HepG2 (cell line): Measurements from ENCODE around the gene SLBP. TPM values are rescaled to one million over a fixed set of nuclear protein-coding genes. Genes with fewer than 3 reads are reported as not detected.

Experiments used
- ATAC-seq: fragments of 200-7000 bp; cut with Tn5 transposase; 3 replicates; pipeline ENCODE4 v1.9.1; 2020; ENCODE audit warnings: mild to moderate bottlenecking, moderate library complexity
- BruUV-seq: library from RNA; stranded (reverse); fragments of 400-500 nt; replicated peaks from 2 replicates; lab custom pipeline; 2021; lab: Mats Ljungman, UMichigan
- CTCF ChIA-PET: fragments of 300-600 bp; formaldehyde crosslinking; extraction: SDS; loops from one replicate; lab custom pipeline; 2021; ENCODE audit warnings: low total read pairs, inconsistent platforms, low intra/inter-chr PET ratio; lab: Yijun Ruan, JAX
- POLR2A ChIA-PET: fragments of 350-600 bp; sonication (Branson Sonifier 250); formaldehyde crosslinking; loops from one replicate; lab custom pipeline; 2020; ENCODE audit warnings: antibody characterized with exemption, inconsistent platforms; lab: Yijun Ruan, JAX
- DNase-seq: peaks from one replicate; pipeline ENCODE4 v3.0.0-alpha.2; 2015; ENCODE audit warnings: low spot score
- FAIRE-seq: peaks from 3 replicates; lab custom pipeline; 2011; peaks lifted over from hg19 to GRCh38; lab: Jason Lieb, UNC
- H2AFZ ChIP-seq: one replicate; pipeline ENCODE4 v1.6.1; 2011; ENCODE audit warnings: low read length, inconsistent platforms
- H3K27ac ChIP-seq: fragments of 300-600 bp; 3 replicates; pipeline ENCODE4 v1.8.0; 2011; ENCODE audit warnings: mixed run types, mild to moderate bottlenecking, mixed read lengths, low read length, inconsistent platforms; ENCODE audit not compliant: insufficient read depth; ENCODE audit errors: extremely low read length
- H3K27me3 ChIP-seq, 2 experiments: fragments of 200-600 bp in 1 of 2; 2 replicates in 1 of 2; 3 replicates in 1 of 2; pipeline versions ENCODE4 v1.6.0 to v1.8.0; 2011; ENCODE audit warnings: low read length in 2 of 2, mild to moderate bottlenecking in 2 of 2, moderate library complexity in 2 of 2, inconsistent platforms in 1 of 2; ENCODE audit not compliant: insufficient read depth in 2 of 2, control insufficient read depth in 1 of 2
- H3K36me3 ChIP-seq, 2 experiments: fragments of 200-600 bp in 1 of 2; replicated peaks in 1 of 2; 2 replicates in 1 of 2; 3 replicates in 1 of 2; pipeline versions ENCODE4 v1.5.1 to v1.8.0; 2011; ENCODE audit warnings: low read length in 2 of 2, inconsistent platforms in 1 of 2; ENCODE audit not compliant: insufficient read depth in 2 of 2, control insufficient read depth in 1 of 2
- H3K4me1 ChIP-seq: 2 replicates; pipeline ENCODE4 v1.5.1; 2012; ENCODE audit warnings: low read length, inconsistent platforms; ENCODE audit not compliant: insufficient read depth
- H3K4me2 ChIP-seq: 2 replicates; pipeline ENCODE4 v1.6.0; 2011; ENCODE audit warnings: low read depth, low read length, inconsistent platforms
- H3K4me3 ChIP-seq, 3 experiments: fragments of 200-600 bp in 1 of 3; sonication (generic), shearing (Covaris generic) in 1 of 3; replicated peaks in 1 of 3; 2 replicates each; pipeline ENCODE4 v1.5.1; 2011 to 2016; ENCODE audit warnings: low read length in 3 of 3, inconsistent platforms in 2 of 3, low read depth in 2 of 3, mild to moderate bottlenecking in 2 of 3, control low read depth in 1 of 3, mixed read lengths in 1 of 3; ENCODE audit not compliant: insufficient read depth in 1 of 3
- H3K79me2 ChIP-seq: one replicate; pipeline ENCODE4 v1.6.1; 2011; ENCODE audit warnings: low read length, inconsistent platforms; ENCODE audit not compliant: insufficient read depth
- H3K9ac ChIP-seq: 2 replicates; pipeline ENCODE4 v1.6.0; 2011; ENCODE audit warnings: mild to moderate bottlenecking, low read depth, low read length, inconsistent platforms; ENCODE audit not compliant: insufficient read depth
- H3K9me3 ChIP-seq: 2 replicates; pipeline ENCODE4 v1.5.1; 2012; ENCODE audit warnings: mild to moderate bottlenecking, low read length
- H4K20me1 ChIP-seq: 2 replicates; pipeline ENCODE4 v1.6.0; 2011; ENCODE audit warnings: inconsistent platforms, mild to moderate bottlenecking, low read length, moderate library complexity; ENCODE audit not compliant: insufficient read depth
- EZH2 ChIP-seq: conservative IDR thresholded peaks from 2 replicates; pipeline ENCODE4 v1.6.1; 2012; ENCODE audit warnings: mild to moderate bottlenecking, low read depth, low read length, moderate library complexity
- MBNL3 ChIP-seq: fragments of 250-450 bp; sonication (Bioruptor Pico); conservative IDR thresholded peaks from 2 replicates; pipeline ENCODE4 v1.8.0; 2022; ENCODE audit warnings: mild to moderate bottlenecking, inconsistent platforms
- NR2F2 ChIP-seq: IDR thresholded peaks from 2 replicates; pipeline ENCODE4 v1.6.1; 2012; ENCODE audit warnings: low read depth, inconsistent platforms, borderline replicate concordance
- SNAI1 ChIP-seq: sonication (generic); formaldehyde crosslinking; IDR thresholded peaks from 2 replicates; pipeline ENCODE4 v1.5.0; 2020; ENCODE audit warnings: mild to moderate bottlenecking, missing genetic modification reagents, borderline replicate concordance
- ZNF160 ChIP-seq: sonication (generic); formaldehyde crosslinking; IDR thresholded peaks from 2 replicates; pipeline ENCODE4 v1.8.0; 2022; ENCODE audit warnings: mild to moderate bottlenecking, inconsistent platforms, missing genetic modification reagents
- ZNF274 ChIP-seq: sonication (generic); formaldehyde crosslinking; IDR thresholded peaks from 2 replicates; pipeline ENCODE4 v1.5.1; 2020; ENCODE audit warnings: mild to moderate bottlenecking, missing genetic modification reagents
- ZNF350 ChIP-seq: sonication (generic); formaldehyde crosslinking; IDR thresholded peaks from 2 replicates; pipeline ENCODE4 v1.4.0; 2020; ENCODE audit warnings: mild to moderate bottlenecking, low read depth, missing genetic modification reagents, borderline replicate concordance
- WGBS: methylation state at CpG from one replicate; pipeline ENCODE4 v1.1.6; 2017; ENCODE audit warnings: low lambda C conversion rate; 5-methylcytosine and 5-hydroxymethylcytosine counted together
- in situ Hi-C: cut with HindIII; loops from 2 replicates; pipeline ENCODE4 v1.10.0; 2017; ENCODE audit warnings: low pct_unique_long_range_greater_than_20kb; ENCODE audit not compliant: extremely low pct_ligation_motif_present
- intact Hi-C: fragments of 100-400 bp; cut with micrococcal nuclease; formaldehyde crosslinking; loops from one replicate; pipeline ENCODE4 v1.10.0; 2022; ENCODE audit not compliant: unreplicated experiment
- polyA plus RNA-seq, 8 experiments: library from polyadenylated mRNA; depleted of rRNA in 3 of 8; stranded (reverse) in 7 of 8; unstranded in 1 of 8; fragments of >200 nt; fragmentation: Illumina TruSeq in 4 of 8; extraction: Trizol in 4 of 8; gene quantifications; 2 replicates each; pipeline versions ENCODE4 v1.2.1 to v1.2.3, GENCODE V29; 2011 to 2016; ENCODE audit warnings: low read depth in 4 of 8, missing spikeins in 1 of 8, mixed read lengths in 1 of 8; ENCODE audit not compliant: insufficient read depth in 1 of 8
- total RNA-seq, 5 experiments: library from RNA; depleted of rRNA; stranded (reverse); fragments of >200 nt; fragmentation: Illumina TruSeq; extraction: Trizol; gene quantifications; 2 replicates each; pipeline ENCODE4 v1.2.3, GENCODE V29; 2016; ENCODE audit warnings: low read depth in 1 of 5
- TF ChIP-seq, protein P1 (sequence below): sonication (generic); formaldehyde crosslinking; conservative IDR thresholded peaks from 2 replicates; pipeline ENCODE4 v1.4.0; 2020; ENCODE audit warnings: mild to moderate bottlenecking, missing genetic modification reagents, moderate library complexity
- TF ChIP-seq, protein P2 (sequence below), 2 experiments: sonication (generic) in 1 of 2; formaldehyde crosslinking in 1 of 2; IDR thresholded peaks; 2 replicates each; pipeline versions ENCODE4 v1.5.1 to v1.6.1; 2011 to 2020; ENCODE audit warnings: borderline replicate concordance in 1 of 2, low read depth in 1 of 2, low read length in 1 of 2, mild to moderate bottlenecking in 1 of 2, missing genetic modification reagents in 1 of 2, moderate library complexity in 1 of 2
- TF ChIP-seq, protein P3 (sequence below): sonication (generic); formaldehyde crosslinking; IDR thresholded peaks from 2 replicates; pipeline ENCODE4 v1.9.0; 2021; ENCODE audit warnings: mild to moderate bottlenecking, missing genetic modification reagents
- TF ChIP-seq, protein P4 (sequence below): sonication (generic); formaldehyde crosslinking; IDR thresholded peaks from 2 replicates; pipeline ENCODE4 v1.4.0; 2020; ENCODE audit warnings: missing genetic modification reagents

Gene SLBP
- total and polyA plus RNA-seq, 2 of the 13 experiments (the other 11 are each of a cell fraction or from before 2014, with no cell fraction given): 43.9 to 104 TPM

DNA sequence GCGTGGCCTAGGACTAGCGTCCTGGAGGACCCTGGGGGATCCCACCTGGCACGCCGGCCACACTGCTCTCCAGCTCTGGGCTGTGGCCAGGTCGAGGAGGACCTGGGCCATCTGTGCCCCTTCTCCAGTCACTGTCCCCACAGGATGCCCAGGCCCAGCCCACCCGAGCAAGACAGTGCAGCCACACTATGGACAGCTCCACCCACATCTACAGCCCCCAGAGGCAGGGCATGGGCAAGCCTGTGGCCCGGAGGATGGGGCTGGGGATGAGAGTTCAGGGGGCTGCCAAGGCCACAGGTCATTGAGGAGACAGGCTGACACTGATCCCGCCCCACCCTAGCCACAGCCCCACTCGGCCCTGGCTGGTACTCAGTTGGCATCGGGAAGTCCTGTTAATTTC is 58.3 kb downstream of the SLBP start:
- in situ Hi-C loops: no loop called here
- ATAC-seq: no peak
- Histone ChIP-seq H3K79me2 (no peaks in the 10 kb centered on the region), H4K20me1 (no peaks in the 10 kb centered on the region), H3K9ac (no peak overlapping the region), H3K4me3 (no peak overlapping the region), H3K36me3 (no peaks in the 10 kb centered on the region), H2AFZ (no peak overlapping the region), H3K4me2 (no peak overlapping the region), H3K9me3 (no peaks in the 10 kb centered on the region), H3K27ac (no peak overlapping the region), H3K4me1 (no peaks in the 10 kb centered on the region), H3K27me3 (no peaks in the 10 kb centered on the region)
- intact Hi-C loops: no loop called here
- FAIRE-seq: no peak
- no TSS peak for BruUV-seq
- no CpG with 5 or more reads among the region's 10 CpGs for WGBS
- no peak for DNase-seq
- ChIA-PET CTCF (no interaction called here), POLR2A (no interaction called here)
- TF ChIP-seq ZNF160 (no peak), MBNL3 (CRISPR knock-in tag) (no peak), ZNF274 (CRISPR knock-in tag) (no peak), EZH2 (no peak), ZNF350 (CRISPR knock-in tag) (no peak), NR2F2 (no peak), SNAI1 (no peak)
- TF ChIP-seq, protein P1, sequence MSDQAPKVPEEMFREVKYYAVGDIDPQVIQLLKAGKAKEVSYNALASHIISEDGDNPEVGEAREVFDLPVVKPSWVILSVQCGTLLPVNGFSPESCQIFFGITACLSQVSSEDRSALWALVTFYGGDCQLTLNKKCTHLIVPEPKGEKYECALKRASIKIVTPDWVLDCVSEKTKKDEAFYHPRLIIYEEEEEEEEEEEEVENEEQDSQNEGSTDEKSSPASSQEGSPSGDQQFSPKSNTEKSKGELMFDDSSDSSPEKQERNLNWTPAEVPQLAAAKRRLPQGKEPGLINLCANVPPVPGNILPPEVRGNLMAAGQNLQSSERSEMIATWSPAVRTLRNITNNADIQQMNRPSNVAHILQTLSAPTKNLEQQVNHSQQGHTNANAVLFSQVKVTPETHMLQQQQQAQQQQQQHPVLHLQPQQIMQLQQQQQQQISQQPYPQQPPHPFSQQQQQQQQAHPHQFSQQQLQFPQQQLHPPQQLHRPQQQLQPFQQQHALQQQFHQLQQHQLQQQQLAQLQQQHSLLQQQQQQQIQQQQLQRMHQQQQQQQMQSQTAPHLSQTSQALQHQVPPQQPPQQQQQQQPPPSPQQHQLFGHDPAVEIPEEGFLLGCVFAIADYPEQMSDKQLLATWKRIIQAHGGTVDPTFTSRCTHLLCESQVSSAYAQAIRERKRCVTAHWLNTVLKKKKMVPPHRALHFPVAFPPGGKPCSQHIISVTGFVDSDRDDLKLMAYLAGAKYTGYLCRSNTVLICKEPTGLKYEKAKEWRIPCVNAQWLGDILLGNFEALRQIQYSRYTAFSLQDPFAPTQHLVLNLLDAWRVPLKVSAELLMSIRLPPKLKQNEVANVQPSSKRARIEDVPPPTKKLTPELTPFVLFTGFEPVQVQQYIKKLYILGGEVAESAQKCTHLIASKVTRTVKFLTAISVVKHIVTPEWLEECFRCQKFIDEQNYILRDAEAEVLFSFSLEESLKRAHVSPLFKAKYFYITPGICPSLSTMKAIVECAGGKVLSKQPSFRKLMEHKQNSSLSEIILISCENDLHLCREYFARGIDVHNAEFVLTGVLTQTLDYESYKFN (CRISPR knock-in tag): no peak
- TF ChIP-seq, protein P2, sequence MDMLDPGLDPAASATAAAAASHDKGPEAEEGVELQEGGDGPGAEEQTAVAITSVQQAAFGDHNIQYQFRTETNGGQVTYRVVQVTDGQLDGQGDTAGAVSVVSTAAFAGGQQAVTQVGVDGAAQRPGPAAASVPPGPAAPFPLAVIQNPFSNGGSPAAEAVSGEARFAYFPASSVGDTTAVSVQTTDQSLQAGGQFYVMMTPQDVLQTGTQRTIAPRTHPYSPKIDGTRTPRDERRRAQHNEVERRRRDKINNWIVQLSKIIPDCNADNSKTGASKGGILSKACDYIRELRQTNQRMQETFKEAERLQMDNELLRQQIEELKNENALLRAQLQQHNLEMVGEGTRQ (IDR thresholded peaks at IDR 0.05; ENCODE audit: low read depth, low read length): no peak
- TF ChIP-seq, protein P2 (CRISPR knock-in tag; IDR thresholded peaks at IDR 0.05; ENCODE audit: borderline replicate concordance): no peak
- TF ChIP-seq, protein P3, sequence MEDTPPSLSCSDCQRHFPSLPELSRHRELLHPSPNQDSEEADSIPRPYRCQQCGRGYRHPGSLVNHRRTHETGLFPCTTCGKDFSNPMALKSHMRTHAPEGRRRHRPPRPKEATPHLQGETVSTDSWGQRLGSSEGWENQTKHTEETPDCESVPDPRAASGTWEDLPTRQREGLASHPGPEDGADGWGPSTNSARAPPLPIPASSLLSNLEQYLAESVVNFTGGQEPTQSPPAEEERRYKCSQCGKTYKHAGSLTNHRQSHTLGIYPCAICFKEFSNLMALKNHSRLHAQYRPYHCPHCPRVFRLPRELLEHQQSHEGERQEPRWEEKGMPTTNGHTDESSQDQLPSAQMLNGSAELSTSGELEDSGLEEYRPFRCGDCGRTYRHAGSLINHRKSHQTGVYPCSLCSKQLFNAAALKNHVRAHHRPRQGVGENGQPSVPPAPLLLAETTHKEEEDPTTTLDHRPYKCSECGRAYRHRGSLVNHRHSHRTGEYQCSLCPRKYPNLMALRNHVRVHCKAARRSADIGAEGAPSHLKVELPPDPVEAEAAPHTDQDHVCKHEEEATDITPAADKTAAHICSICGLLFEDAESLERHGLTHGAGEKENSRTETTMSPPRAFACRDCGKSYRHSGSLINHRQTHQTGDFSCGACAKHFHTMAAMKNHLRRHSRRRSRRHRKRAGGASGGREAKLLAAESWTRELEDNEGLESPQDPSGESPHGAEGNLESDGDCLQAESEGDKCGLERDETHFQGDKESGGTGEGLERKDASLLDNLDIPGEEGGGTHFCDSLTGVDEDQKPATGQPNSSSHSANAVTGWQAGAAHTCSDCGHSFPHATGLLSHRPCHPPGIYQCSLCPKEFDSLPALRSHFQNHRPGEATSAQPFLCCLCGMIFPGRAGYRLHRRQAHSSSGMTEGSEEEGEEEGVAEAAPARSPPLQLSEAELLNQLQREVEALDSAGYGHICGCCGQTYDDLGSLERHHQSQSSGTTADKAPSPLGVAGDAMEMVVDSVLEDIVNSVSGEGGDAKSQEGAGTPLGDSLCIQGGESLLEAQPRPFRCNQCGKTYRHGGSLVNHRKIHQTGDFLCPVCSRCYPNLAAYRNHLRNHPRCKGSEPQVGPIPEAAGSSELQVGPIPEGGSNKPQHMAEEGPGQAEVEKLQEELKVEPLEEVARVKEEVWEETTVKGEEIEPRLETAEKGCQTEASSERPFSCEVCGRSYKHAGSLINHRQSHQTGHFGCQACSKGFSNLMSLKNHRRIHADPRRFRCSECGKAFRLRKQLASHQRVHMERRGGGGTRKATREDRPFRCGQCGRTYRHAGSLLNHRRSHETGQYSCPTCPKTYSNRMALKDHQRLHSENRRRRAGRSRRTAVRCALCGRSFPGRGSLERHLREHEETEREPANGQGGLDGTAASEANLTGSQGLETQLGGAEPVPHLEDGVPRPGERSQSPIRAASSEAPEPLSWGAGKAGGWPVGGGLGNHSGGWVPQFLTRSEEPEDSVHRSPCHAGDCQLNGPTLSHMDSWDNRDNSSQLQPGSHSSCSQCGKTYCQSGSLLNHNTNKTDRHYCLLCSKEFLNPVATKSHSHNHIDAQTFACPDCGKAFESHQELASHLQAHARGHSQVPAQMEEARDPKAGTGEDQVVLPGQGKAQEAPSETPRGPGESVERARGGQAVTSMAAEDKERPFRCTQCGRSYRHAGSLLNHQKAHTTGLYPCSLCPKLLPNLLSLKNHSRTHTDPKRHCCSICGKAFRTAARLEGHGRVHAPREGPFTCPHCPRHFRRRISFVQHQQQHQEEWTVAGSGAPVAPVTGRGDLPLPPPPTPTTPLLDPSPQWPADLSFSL (CRISPR knock-in tag): no peak
- TF ChIP-seq, protein P4, sequence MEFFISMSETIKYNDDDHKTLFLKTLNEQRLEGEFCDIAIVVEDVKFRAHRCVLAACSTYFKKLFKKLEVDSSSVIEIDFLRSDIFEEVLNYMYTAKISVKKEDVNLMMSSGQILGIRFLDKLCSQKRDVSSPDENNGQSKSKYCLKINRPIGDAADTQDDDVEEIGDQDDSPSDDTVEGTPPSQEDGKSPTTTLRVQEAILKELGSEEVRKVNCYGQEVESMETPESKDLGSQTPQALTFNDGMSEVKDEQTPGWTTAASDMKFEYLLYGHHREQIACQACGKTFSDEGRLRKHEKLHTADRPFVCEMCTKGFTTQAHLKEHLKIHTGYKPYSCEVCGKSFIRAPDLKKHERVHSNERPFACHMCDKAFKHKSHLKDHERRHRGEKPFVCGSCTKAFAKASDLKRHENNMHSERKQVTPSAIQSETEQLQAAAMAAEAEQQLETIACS (CRISPR knock-in tag): no peak
